ENCODE results near the gene HCRT. TPM values are rescaled to one million over a fixed set of nuclear protein-coding genes. Genes with fewer than 3 reads are reported as not detected.
"Not testable (repeated sequence)": the region's sequence is repeated elsewhere in the genome, so short reads cannot be mapped to it uniquely, and the experiment has no call there.

Gene HCRT
- polyA plus RNA-seq, 4 donors, result not detected

DNA sequence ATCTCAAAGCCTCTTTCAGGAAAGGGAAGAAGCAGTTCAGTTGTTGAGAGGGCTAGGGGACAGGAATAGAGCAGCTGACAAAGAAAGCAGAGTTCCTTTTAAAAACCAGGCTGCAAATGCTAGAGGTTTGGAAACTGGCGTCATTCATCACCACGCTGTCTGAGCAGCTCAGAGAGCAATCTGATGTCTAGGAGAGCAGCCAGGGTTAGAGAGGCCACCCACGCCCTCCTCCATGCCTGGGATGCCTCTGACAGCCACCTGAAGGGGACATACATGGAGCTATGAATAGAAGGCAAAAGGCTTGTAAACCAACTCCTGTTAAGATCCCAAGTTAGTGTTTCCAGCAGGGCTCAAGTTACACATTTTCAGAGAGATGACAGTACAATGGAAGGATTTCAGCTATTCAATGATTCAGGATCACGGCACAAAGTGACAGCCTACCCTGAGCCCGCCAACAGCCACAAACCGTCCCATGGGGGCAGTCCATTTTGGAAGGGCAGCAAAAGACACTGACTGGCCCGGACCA is 42.8 kb downstream of the HCRT start:
- no peak for DNase-seq (ENCODE audit: low read depth in 4 of 4, low spot score in 3 of 4)

- no peak for DNase-seq (ENCODE audit: low read depth in 4 of 4, low spot score in 3 of 4)
These were observed 43.9 kb downstream of the HCRT start for GRCh38 chr17:42141382-42141781.

- not testable (repeated sequence) for DNase-seq (ENCODE audit: low read depth in 4 of 4, low spot score in 3 of 4)
These were observed 44.6 kb downstream of the HCRT start for GRCh38 chr17:42140690-42141089.

GRCh38 chr17:42138749-42139492 is 46.3 kb downstream of the HCRT start:
- DNase-seq (ENCODE audit: low read depth in 4 of 4, low spot score in 3 of 4), result no peak

GRCh38 chr17:42136654-42137051 is 48.6 kb downstream of the HCRT start:
- no peak for DNase-seq (ENCODE audit: low read depth in 4 of 4, low spot score in 3 of 4)

- no peak for DNase-seq (ENCODE audit: low read depth in 4 of 4, low spot score in 3 of 4)
These were observed 49.3 kb downstream of the HCRT start for GRCh38 chr17:42135664-42136653.

GRCh38 chr17:42135151-42135550 is 50.1 kb downstream of the HCRT start:
- no peak for DNase-seq (ENCODE audit: low read depth in 4 of 4, low spot score in 3 of 4)

Other genes with a start within 250 kb of the HCRT start
- 10 to 100 TPM; 63.0 to 80.3 (median 68.1) TPM for gene CNP, start 218.7 kb downstream of the HCRT start, polyA plus RNA-seq (ENCODE audit: insufficient read length in 4 of 4)
- gene DNAJC7, start 168.0 kb downstream of the HCRT start, polyA plus RNA-seq (ENCODE audit: insufficient read length in 4 of 4), result 100 to 1,000 TPM; 134 to 148 (median 138) TPM
- gene NKIRAS2, start 165.4 kb downstream of the HCRT start, polyA plus RNA-seq (ENCODE audit: insufficient read length in 4 of 4), result 10 to 100 TPM; 51.2 to 63.5 (median 53.3) TPM
- 1 to 10 TPM; 3.7 to 4.1 (median 3.9) TPM for gene C17orf113, start 134.9 kb downstream of the HCRT start, polyA plus RNA-seq (ENCODE audit: insufficient read length in 4 of 4)
- 1 to 10 TPM; 5.6 to 7.4 (median 6.4) TPM for gene ZNF385C, start 87.0 kb downstream of the HCRT start, polyA plus RNA-seq (ENCODE audit: insufficient read length in 4 of 4)
- gene DHX58, start 72.7 kb downstream of the HCRT start, polyA plus RNA-seq (ENCODE audit: insufficient read length in 4 of 4), result 1 to 10 TPM; 7.1 to 9.5 (median 8.8) TPM
- gene KAT2A, start 64.1 kb downstream of the HCRT start, polyA plus RNA-seq (ENCODE audit: insufficient read length in 4 of 4), result 10 to 100 TPM; 55.7 to 68.5 (median 57.1) TPM
- under 1 TPM; 0.14 to 0.31 (median 0.21) TPM for gene HSPB9, start 62.6 kb downstream of the HCRT start, polyA plus RNA-seq (ENCODE audit: insufficient read length in 4 of 4)
- 100 to 1,000 TPM; 131 to 164 (median 140) TPM for gene RAB5C, start 30.5 kb downstream of the HCRT start, polyA plus RNA-seq (ENCODE audit: insufficient read length in 4 of 4)
- gene KCNH4, start 4.3 kb downstream of the HCRT start, polyA plus RNA-seq (ENCODE audit: insufficient read length in 4 of 4), result under 1 TPM in 1 of 4 donors, not detected in 3; 0.09 TPM
- 10 to 100 TPM; 11.5 to 23.7 (median 16.8) TPM for gene GHDC, start 9.0 kb upstream of the HCRT start, polyA plus RNA-seq (ENCODE audit: insufficient read length in 4 of 4)
- gene STAT5B, start 90.9 kb upstream of the HCRT start, polyA plus RNA-seq (ENCODE audit: insufficient read length in 4 of 4), result 10 to 100 TPM; 40.3 to 46.7 (median 42.0) TPM
- gene STAT5A, start 103.0 kb upstream of the HCRT start, polyA plus RNA-seq (ENCODE audit: insufficient read length in 4 of 4), result 1 to 10 TPM; 5.7 to 6.8 (median 6.4) TPM
- 10 to 100 TPM; 59.8 to 63.4 (median 60.4) TPM for gene STAT3, start 203.0 kb upstream of the HCRT start, polyA plus RNA-seq (ENCODE audit: insufficient read length in 4 of 4)
- gene CAVIN1, start 237.8 kb upstream of the HCRT start, polyA plus RNA-seq (ENCODE audit: insufficient read length in 4 of 4), result 10 to 100 TPM; 64.8 to 82.0 (median 68.3) TPM